ENCODE data around the gene TWSG1. TPM values are rescaled to one million over a fixed set of nuclear protein-coding genes. Genes with fewer than 3 reads are reported as not detected.

The TWSG1 gene
- total and polyA plus RNA-seq, 10 of the 15 experiments (the other 5 are each of a cell fraction or from before 2014, with no cell fraction given): 11.1 to 45.1 (median 27.7) TPM

DNA sequence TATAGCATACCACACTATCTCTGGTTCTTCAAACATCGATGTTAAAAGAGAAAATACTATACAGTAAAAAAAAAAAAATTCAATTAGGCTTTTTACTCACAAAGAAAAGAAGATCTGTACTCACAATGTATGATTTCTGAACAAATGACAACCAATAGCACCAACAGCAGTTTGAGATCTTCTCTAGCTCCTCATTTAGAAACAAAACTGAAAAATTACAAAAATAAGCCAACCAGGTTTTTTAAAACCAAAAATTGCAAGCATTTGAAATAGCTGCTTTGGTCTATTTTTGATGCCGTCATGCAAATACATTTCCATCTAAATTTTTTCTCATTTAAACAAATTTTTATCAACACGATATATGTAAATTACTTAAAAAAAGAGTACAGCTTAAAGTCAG, 106.5 kb downstream of the TWSG1 start:
- 0% methylated on average over 3 of the region's 3 CpGs for WGBS (ENCODE audit: insufficient coverage, insufficient replicate concordance, low lambda C conversion rate, missing lambda C conversion rate)
- Histone ChIP-seq H3K27ac (ENCODE audit: control insufficient read depth, insufficient read depth) (no peak overlapping the region; the same call in 1 of the 2 replicates), H4K20me1 (ENCODE audit: control insufficient read depth, insufficient read depth) (no peaks in the 10 kb centered on the region), H3K4me1 (ENCODE audit: control insufficient read depth, insufficient read depth, low read length) (no peaks in the 10 kb centered on the region; the same call in 1 of the 2 replicates), H3K4me3 (no peak overlapping the region), H3K36me3 (ENCODE audit: control insufficient read depth in 2 of 2, insufficient read depth in 2 of 2, low read length in 1 of 2) (no peaks in the 10 kb centered on the region), H3K79me2 (ENCODE audit: control insufficient read depth, insufficient read depth, low read length) (no peaks in the 10 kb centered on the region), H3K4me2 (ENCODE audit: control insufficient read depth, insufficient read depth) (peak overlapping the region; percentile 21), H3K27me3 (replicated peaks in 1 of 2; ENCODE audit: control insufficient read depth in 2 of 2, insufficient read depth in 2 of 2, low read length in 1 of 2) (no peaks in the 10 kb centered on the region), H2AFZ (ENCODE audit: control insufficient read depth, low read depth, low read length) (peak overlapping the region; percentile 15), H3K9me3 (replicated peaks; ENCODE audit: control insufficient read depth, insufficient read depth, low read length) (no peaks in the 10 kb centered on the region), H3K9ac (ENCODE audit: control insufficient read depth, insufficient read depth, low read length) (no peak overlapping the region)
- ChIA-PET CTCF (interaction anchor here (1.4 kb wide), 1 partner anchor 68 kb away, joined by 3 read pairs; no protein-coding TSS in a partner anchor), RAD21 (ENCODE audit: unreplicated experiment) (no interaction called here), SMC1A (ENCODE audit: uncharacterized antibody, unreplicated experiment) (no interaction called here), POLR2A (interaction anchor here (0.6 kb wide), 2 partner anchors 9 to 27 kb away, joined by 3 to 7 read pairs; no protein-coding TSS in a partner anchor)
- intact Hi-C loops (cut with micrococcal nuclease; ENCODE audit: unreplicated experiment): no loop called here
- TF ChIP-seq NFIC (IDR thresholded peaks at IDR 0.05; ENCODE audit: low read depth, low read length): peak; percentile 32; the same call in 1 of the 2 replicates
- TF ChIP-seq IRF4 (IDR thresholded peaks at IDR 0.05; ENCODE audit: low read depth, low read length): no peak
- peak; percentile 21; the same call in 1 of the 2 replicates for TF ChIP-seq RUNX3 (IDR thresholded peaks at IDR 0.05; ENCODE audit: low read length)
- TF ChIP-seq, protein P1, sequence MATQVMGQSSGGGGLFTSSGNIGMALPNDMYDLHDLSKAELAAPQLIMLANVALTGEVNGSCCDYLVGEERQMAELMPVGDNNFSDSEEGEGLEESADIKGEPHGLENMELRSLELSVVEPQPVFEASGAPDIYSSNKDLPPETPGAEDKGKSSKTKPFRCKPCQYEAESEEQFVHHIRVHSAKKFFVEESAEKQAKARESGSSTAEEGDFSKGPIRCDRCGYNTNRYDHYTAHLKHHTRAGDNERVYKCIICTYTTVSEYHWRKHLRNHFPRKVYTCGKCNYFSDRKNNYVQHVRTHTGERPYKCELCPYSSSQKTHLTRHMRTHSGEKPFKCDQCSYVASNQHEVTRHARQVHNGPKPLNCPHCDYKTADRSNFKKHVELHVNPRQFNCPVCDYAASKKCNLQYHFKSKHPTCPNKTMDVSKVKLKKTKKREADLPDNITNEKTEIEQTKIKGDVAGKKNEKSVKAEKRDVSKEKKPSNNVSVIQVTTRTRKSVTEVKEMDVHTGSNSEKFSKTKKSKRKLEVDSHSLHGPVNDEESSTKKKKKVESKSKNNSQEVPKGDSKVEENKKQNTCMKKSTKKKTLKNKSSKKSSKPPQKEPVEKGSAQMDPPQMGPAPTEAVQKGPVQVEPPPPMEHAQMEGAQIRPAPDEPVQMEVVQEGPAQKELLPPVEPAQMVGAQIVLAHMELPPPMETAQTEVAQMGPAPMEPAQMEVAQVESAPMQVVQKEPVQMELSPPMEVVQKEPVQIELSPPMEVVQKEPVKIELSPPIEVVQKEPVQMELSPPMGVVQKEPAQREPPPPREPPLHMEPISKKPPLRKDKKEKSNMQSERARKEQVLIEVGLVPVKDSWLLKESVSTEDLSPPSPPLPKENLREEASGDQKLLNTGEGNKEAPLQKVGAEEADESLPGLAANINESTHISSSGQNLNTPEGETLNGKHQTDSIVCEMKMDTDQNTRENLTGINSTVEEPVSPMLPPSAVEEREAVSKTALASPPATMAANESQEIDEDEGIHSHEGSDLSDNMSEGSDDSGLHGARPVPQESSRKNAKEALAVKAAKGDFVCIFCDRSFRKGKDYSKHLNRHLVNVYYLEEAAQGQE (IDR thresholded peaks at IDR 0.05; ENCODE audit: low read depth, low read length): no peak
- TF ChIP-seq ESRRA (IDR thresholded peaks at IDR 0.05; ENCODE audit: low read length): no peak
- TF ChIP-seq PAX5 (IDR thresholded peaks at IDR 0.05; ENCODE audit: borderline replicate concordance, low read depth, low read length): no peak
- peak; percentile 89 for TF ChIP-seq MEF2A (IDR thresholded peaks at IDR 0.05; ENCODE audit: insufficient read depth, low read depth, low read length)
- no peak for TF ChIP-seq SPI1 (IDR thresholded peaks at IDR 0.05; ENCODE audit: borderline replicate concordance, insufficient read depth, low read depth, low read length)
- TF ChIP-seq LARP7 (IDR thresholded peaks at IDR 0.05): no peak
- no peak for TF ChIP-seq PAX8 (IDR thresholded peaks at IDR 0.05)
- no peak for TF ChIP-seq NFYB (IDR thresholded peaks at IDR 0.05; ENCODE audit: insufficient read depth, low read depth, low read length)
- no peak for TF ChIP-seq YY1 (IDR thresholded peaks at IDR 0.05; ENCODE audit: low read depth, low read length)
- TF ChIP-seq, protein P2, sequence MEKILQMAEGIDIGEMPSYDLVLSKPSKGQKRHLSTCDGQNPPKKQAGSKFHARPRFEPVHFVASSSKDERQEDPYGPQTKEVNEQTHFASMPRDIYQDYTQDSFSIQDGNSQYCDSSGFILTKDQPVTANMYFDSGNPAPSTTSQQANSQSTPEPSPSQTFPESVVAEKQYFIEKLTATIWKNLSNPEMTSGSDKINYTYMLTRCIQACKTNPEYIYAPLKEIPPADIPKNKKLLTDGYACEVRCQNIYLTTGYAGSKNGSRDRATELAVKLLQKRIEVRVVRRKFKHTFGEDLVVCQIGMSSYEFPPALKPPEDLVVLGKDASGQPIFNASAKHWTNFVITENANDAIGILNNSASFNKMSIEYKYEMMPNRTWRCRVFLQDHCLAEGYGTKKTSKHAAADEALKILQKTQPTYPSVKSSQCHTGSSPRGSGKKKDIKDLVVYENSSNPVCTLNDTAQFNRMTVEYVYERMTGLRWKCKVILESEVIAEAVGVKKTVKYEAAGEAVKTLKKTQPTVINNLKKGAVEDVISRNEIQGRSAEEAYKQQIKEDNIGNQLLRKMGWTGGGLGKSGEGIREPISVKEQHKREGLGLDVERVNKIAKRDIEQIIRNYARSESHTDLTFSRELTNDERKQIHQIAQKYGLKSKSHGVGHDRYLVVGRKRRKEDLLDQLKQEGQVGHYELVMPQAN (conservative IDR thresholded peaks at IDR 0.05): no peak
- no peak for TF ChIP-seq CEBPB (IDR thresholded peaks at IDR 0.05; ENCODE audit: borderline replicate concordance in 1 of 2, low read depth in 2 of 2, low read length in 2 of 2)
- BruUV-seq (replicated peaks): no TSS peak
- DNase-seq (ENCODE audit: low read depth, low spot score) (no peak), FAIRE-seq (no peak), ATAC-seq (no peak)
- in situ Hi-C loops (cut with MboI): no loop called here
